GM21390 (cell line): ENCODE data around the gene GRXCR1.

Source experiments
- ATAC-seq: cut with Tn5 transposase; IDR thresholded peaks from one replicate; pipeline ENCODE4 v1.9.1; 2021; ENCODE audit not compliant: unreplicated experiment

Gene GRXCR1

DNA sequence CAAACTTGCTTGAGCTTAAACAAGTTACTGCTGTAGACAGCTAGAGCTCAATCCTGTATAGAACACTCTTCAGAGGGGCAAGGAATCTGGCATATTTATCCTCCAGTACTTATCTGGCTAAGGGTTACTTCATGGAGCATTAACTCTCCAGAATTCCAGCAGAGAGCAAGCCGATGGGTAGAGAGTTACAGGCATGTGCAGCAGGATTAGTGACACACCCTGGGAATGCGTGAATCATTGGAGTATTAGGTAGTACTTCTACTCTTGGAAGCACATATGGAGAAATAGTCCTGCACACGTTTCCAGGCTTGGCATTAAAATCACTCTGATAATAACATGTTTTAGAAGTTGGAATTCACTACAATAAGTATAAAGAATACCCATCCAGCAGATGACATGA, 35.4 kb downstream of the GRXCR1 start:
- ATAC-seq: no peak

- ATAC-seq: no peak
Measured at GRCh38 chr4:42928582-42928981, 36.1 kb downstream of the GRXCR1 start.

DNA sequence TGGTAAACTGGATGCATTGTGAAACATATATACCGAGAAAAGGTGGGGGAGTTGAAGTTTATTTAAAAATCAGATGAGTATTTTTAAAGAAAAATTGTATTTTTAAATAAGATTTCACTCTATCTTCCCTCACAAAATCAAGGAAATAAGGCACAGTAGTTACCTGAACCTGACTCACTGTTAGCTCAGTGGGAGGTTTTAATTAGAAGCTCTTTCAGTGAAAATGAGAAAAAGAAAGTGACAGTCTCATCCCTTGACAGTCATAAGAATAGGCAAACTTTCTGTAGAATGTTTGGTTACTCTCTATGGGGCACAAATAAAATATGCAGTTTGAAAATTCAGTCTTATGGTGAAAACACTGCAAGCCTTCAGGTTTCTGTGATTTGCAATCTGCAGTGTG, 49.7 kb downstream of the GRXCR1 start:
- ATAC-seq: no peak

GRCh38 chr4:42945874-42946273, 53.4 kb downstream of the GRXCR1 start:
- ATAC-seq: no peak

- no peak for ATAC-seq
Measured at GRCh38 chr4:42953321-42953720, 60.8 kb downstream of the GRXCR1 start.

DNA sequence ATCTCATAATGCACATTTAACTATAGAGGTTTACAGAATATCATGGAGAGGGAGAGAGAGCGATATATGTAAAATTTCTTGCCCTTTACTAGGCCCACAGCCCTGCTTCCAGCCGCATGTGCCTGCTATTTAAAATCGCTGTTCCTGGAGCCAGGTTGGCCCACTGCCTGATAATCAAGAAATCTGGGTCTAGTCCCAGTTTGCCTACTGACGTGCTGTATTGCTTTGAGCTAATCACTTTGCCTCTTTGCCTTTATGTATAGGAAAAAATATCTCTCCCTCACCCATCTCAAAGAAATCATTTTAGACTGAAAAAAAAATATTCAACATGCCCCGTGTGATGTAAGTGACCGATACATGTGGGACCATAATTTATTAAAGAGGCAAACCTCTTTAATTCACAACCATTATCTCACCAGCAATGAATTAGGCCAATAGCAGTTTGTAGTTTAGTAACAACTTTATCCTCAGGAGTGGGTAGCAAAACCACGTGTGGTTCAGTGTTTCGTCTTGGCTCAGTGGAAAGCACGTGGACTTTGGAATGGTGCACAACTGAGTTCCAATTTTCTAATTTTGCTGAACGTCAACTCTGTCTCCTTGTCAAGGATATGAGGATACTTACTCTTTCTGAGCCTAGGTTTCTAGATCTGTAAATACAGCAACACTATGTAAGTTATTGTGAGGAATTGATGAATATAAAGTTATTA, 62.6 kb downstream of the GRXCR1 start:
- no peak for ATAC-seq

DNA sequence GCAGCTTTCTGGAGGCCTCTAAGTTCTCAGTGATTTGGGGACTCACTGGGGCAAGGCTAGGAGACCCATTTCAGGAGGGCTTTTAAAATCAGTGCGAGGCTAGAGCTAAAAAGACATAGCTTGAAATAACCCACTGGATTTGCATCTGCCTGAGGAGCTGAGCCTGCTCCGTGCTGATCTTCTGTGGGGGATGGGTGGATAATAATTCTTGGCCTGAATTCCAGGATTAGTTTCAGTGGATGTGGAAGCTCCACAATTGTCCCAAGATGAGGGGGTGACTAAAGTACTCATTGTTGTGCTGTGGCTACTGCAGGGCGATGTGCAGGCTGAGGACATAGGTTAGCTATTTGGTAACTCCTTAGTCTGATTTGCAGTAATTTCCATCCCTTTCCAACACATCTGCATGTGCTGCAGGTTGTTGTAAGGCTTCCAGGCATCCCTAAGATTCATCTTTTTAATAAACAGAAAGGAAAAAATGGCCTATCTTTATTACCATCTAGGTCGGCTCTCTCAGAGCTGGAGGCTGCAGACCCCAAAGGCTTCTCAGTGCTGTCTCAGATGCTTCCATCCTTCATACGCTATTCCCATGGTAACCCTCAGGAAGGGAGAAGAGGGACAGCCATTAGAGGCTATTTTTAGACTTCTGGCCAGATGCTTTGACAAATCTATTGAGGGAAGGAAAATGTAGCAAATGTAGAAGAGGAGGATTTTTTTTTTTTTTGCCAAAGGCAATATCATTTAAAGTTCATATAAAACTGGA, 63.4 kb downstream of the GRXCR1 start:
- no peak for ATAC-seq

DNA sequence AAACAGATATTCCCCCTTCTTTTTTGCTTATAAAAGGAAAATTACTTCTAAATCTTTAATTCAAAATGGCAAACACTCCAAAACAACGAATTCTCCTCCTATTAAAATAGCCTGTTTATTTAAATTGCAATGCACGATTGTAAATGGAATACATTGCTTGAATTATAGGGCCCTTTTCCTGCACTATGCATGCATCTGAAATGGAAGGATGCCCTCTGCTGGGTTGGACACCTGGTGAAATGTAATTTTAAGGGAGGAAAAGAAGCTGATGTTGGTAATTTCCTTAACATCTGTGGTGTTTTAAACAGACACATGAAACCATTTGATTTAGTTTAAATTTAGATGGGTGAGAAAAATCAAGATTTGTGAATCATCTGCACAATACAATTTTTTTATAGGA, 72.8 kb downstream of the GRXCR1 start:
- ATAC-seq: no peak

- ATAC-seq: no peak
Measured at GRCh38 chr4:42985976-42986375, 93.5 kb downstream of the GRXCR1 start.

GRCh38 chr4:42995343-42995944, 102.9 kb downstream of the GRXCR1 start:
- peak; percentile 88 for ATAC-seq

DNA sequence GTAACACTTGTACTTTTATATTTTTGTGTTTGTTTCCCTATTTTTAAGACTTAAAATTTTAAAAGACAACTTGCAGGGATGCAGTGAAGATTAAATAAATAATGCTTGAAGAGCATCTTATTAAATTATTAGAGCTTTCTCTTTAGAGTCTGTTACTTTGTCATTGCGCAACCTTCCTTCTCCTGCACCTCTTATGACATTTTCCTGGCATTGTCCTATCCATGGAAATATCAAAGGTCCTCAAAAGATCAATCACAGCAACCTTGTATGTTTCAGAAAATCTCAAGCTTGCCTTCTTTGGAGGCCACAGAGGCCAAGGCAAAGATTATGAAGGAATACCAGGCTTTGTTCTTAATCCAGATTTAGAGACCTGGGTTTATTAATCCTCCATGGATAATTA, 116.3 kb downstream of the GRXCR1 start:
- no peak for ATAC-seq

DNA sequence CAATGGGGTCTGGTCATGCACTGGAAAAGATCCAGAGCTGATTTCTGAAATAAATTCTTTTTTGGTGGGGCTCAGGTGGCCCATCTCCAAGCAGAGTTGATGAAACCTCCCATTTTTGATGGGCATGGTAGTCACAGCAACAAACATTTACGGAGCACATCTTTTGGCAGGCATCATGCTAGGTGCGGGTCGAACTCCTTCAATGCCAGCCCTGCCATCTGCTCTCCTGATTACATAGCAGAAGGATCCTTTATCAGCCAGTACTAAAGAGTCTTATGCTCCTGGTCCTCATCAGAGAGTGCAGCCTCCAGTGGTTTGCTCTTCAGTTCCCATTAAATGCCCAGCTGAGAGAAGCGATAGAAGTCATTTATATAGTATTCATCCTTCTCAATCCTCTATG, 121.7 kb downstream of the GRXCR1 start:
- no peak for ATAC-seq

DNA sequence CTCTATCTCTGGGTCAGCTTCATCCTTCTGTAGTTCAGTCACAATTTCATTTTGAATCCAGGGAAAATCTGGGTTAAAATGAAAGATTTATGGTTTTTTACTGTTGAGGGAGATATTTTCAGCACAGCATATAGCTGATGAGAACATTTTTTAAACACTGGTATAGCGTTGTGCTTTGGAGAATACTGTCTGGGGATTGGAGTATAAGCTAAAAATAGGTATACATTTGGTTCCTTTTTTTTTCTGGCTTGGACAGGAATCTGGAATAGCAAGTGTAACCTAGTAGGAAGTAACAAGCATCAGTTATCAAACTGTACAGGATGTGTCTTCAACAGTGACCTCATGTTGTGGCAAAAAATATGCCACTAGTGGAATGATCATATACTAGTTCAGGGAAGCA, 149.1 kb downstream of the GRXCR1 start:
- no peak for ATAC-seq

DNA sequence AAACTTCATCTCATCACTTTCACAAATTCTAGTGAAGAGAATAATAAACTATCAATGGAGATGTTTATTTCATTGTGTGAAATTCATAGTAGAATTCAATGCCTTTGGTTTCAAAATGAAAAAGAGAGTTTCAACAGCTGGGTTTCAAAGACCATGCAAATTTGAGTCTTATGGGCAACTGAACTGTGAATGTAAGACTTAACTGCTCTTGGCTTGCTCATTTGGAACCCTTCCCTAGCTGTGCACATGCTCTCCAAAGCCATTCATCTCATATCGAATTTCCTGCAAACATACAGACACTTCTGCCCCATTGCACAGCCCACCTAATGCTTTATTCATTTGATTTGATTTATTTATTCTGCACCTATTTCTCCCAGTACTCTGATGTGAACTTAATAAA, 154.5 kb downstream of the GRXCR1 start:
- ATAC-seq: peak; percentile 68

- no peak for ATAC-seq
Measured at GRCh38 chr4:43048570-43048969, 156.1 kb downstream of the GRXCR1 start.

GRCh38 chr4:43049326-43049725, 156.8 kb downstream of the GRXCR1 start:
- no peak for ATAC-seq

- ATAC-seq: no peak
Measured at GRCh38 chr4:43066415-43066814, 173.9 kb downstream of the GRXCR1 start.

DNA sequence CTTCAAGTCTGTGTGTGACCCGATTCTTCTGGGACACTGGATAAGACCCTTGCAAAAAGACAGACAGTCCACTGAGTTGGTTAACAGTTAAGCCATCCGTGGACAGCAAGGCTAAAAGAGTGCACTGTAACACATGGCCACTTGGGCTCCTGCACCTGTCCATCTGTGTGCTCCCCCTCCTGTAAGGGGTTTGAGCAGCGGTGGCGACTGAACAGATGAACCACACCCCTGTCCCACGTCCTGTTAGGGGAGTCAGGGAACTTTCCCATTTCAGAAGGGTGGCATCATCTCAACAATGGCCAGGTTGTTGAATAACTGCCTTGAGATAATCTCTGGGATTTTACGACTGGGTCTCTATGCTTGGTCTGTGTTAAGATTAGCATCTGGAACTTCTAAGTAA, 178.6 kb downstream of the GRXCR1 start:
- no peak for ATAC-seq
